Measurements from ENCODE around the gene OR10J5.

DNA sequence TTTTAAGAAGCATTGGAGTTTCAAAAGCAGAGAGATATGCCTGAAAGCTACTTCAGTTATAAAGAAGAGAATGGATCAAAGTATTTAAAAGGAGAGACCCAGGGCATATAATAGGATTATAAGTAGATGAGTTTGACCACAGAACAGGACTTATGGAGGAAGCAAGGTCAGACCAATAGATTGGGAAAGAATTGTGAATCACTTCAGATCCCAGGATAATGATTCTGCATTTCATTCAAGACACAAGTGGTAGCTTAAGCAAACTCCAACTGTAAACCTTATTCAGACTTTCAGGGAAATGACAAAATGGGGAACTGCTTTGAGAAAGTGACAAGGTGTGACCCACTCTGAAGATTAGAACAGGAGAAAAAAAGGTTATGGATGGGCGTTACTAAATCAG lies 18.9 kb upstream of the OR10J5 start:
- TF ChIP-seq POLR2A (IDR thresholded peaks at IDR 0.05), result no peak
- TF ChIP-seq, protein P1, sequence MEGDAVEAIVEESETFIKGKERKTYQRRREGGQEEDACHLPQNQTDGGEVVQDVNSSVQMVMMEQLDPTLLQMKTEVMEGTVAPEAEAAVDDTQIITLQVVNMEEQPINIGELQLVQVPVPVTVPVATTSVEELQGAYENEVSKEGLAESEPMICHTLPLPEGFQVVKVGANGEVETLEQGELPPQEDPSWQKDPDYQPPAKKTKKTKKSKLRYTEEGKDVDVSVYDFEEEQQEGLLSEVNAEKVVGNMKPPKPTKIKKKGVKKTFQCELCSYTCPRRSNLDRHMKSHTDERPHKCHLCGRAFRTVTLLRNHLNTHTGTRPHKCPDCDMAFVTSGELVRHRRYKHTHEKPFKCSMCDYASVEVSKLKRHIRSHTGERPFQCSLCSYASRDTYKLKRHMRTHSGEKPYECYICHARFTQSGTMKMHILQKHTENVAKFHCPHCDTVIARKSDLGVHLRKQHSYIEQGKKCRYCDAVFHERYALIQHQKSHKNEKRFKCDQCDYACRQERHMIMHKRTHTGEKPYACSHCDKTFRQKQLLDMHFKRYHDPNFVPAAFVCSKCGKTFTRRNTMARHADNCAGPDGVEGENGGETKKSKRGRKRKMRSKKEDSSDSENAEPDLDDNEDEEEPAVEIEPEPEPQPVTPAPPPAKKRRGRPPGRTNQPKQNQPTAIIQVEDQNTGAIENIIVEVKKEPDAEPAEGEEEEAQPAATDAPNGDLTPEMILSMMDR (IDR thresholded peaks at IDR 0.05), result no peak
